HK-2 (cell line): ENCODE results near the gene POLG.

Experiments used
- DNase-seq: peaks from one replicate; pipeline ENCODE4 v3.0.0-alpha.2; 2018; ENCODE audit not compliant: unreplicated experiment

The POLG gene

GRCh38 chr15:89356634-89357298, 22.1 kb upstream of the POLG start:
- peak; percentile 32 for DNase-seq

GRCh38 chr15:89353991-89354390, 19.4 kb upstream of the POLG start:
- DNase-seq, result no peak

GRCh38 chr15:89352476-89352875, 17.9 kb upstream of the POLG start:
- no peak for DNase-seq

- no peak for DNase-seq
Measured at GRCh38 chr15:89349206-89349558, 14.6 kb upstream of the POLG start.

- no peak for DNase-seq
Measured at GRCh38 chr15:89346516-89347231, 12.1 kb upstream of the POLG start.

- DNase-seq, result no peak
Measured at GRCh38 chr15:89345248-89345647, 10.6 kb upstream of the POLG start.

- DNase-seq, result no peak
Measured at GRCh38 chr15:89342840-89343239, 8.2 kb upstream of the POLG start.

- no peak for DNase-seq
Measured at GRCh38 chr15:89341316-89342005, 6.8 kb upstream of the POLG start.

GRCh38 chr15:89340573-89340972, 5.9 kb upstream of the POLG start:
- no peak for DNase-seq

GRCh38 chr15:89338036-89338435, 3.4 kb upstream of the POLG start:
- DNase-seq, result no peak

- no peak for DNase-seq
Measured at GRCh38 chr15:89335298-89336041, 846 bp upstream of the POLG start.

GRCh38 chr15:89333959-89334509, 590 bp downstream of the POLG start:
- no peak for DNase-seq

GRCh38 chr15:89333011-89333860, 1.4 kb downstream of the POLG start:
- DNase-seq, result no peak

GRCh38 chr15:89332446-89332845, 2.2 kb downstream of the POLG start:
- no peak for DNase-seq

- no peak for DNase-seq
Measured at GRCh38 chr15:89330881-89331595, 3.6 kb downstream of the POLG start.

GRCh38 chr15:89330119-89330518, 4.5 kb downstream of the POLG start:
- DNase-seq, result no peak

- DNase-seq, result no peak
Measured at GRCh38 chr15:89329329-89330084, 5.1 kb downstream of the POLG start.

GRCh38 chr15:89328398-89329254, 6.0 kb downstream of the POLG start:
- no peak for DNase-seq

GRCh38 chr15:89327113-89327512, 7.5 kb downstream of the POLG start:
- DNase-seq, result no peak
